K562 (cell line): ENCODE data around the gene LRRC61. TPM values are rescaled to one million over a fixed set of nuclear protein-coding genes. Genes with fewer than 3 reads are reported as not detected.

Experiments used
- ATAC-seq: fragments of 200-7000 bp; cut with Tn5 transposase; 3 replicates; pipeline ENCODE4 v1.9.1; 2020; ENCODE audit warnings: moderate library complexity
- BruUV-seq: library from RNA; stranded (reverse); fragments of 400-500 nt; replicated peaks from 2 replicates; lab custom pipeline; 2021; lab: Mats Ljungman, UMichigan
- CTCF ChIA-PET: fragments of 300-600 bp; formaldehyde crosslinking; extraction: SDS; loops from one replicate; lab custom pipeline; 2021; ENCODE audit warnings: low intra/inter-chr PET ratio; lab: Yijun Ruan, JAX
- POLR2A ChIA-PET: fragments of 300-600, 350-650 bp; sonication (Branson Sonifier 250); formaldehyde crosslinking; extraction: SDS; loops from one replicate; lab custom pipeline; 2021; ENCODE audit warnings: antibody characterized with exemption, inconsistent platforms; lab: Yijun Ruan, JAX
- DNase-seq, 4 experiments: peaks; one replicate each; pipeline versions ENCODE4 v3.0.0 to v3.0.0-alpha.2; 2011 to 2018; ENCODE audit warnings: low spot score in 3 of 4, mixed read lengths in 3 of 4; ENCODE audit errors: extremely low read depth in 1 of 4
- FAIRE-seq: peaks from 2 replicates; lab custom pipeline; 2011; peaks lifted over from hg19 to GRCh38; lab: Jason Lieb, UNC
- H2AFZ ChIP-seq: 2 replicates; pipeline ENCODE4 v1.6.0; 2011; ENCODE audit warnings: low read depth, low read length, control low read depth, inconsistent platforms
- H3K27ac ChIP-seq: fragments of 200-600 bp; 3 replicates; pipeline ENCODE4 v1.8.0; 2011; ENCODE audit warnings: low read depth, mild to moderate bottlenecking, control low read depth, inconsistent platforms, low read length, moderate library complexity, mixed read lengths; ENCODE audit errors: extremely low read depth
- H3K27me3 ChIP-seq, 2 experiments: fragments of 300-600 bp in 1 of 2; 2 replicates in 1 of 2; 3 replicates in 1 of 2; pipeline versions ENCODE4 v1.6.0 to v1.8.0; 2011; ENCODE audit warnings: inconsistent platforms in 2 of 2, low read length in 2 of 2, mild to moderate bottlenecking in 1 of 2, mixed read lengths in 1 of 2, moderate library complexity in 1 of 2; ENCODE audit not compliant: control insufficient read depth in 2 of 2, insufficient read depth in 2 of 2
- H3K36me3 ChIP-seq: fragments of 300-600 bp; 3 replicates; pipeline ENCODE4 v1.8.0; 2011; ENCODE audit warnings: mild to moderate bottlenecking, low read length, inconsistent platforms; ENCODE audit not compliant: control insufficient read depth, insufficient read depth
- H3K4me1 ChIP-seq, 2 experiments: fragments of 200-600 bp in 1 of 2; replicated peaks in 1 of 2; 2 replicates in 1 of 2; 3 replicates in 1 of 2; pipeline versions ENCODE4 v1.5.1 to v1.8.0; 2011; ENCODE audit warnings: inconsistent platforms in 2 of 2, low read length in 2 of 2, mild to moderate bottlenecking in 1 of 2, mixed read lengths in 1 of 2, moderate library complexity in 1 of 2; ENCODE audit not compliant: control insufficient read depth in 2 of 2, insufficient read depth in 2 of 2
- H3K4me2 ChIP-seq: 2 replicates; pipeline ENCODE4 v1.6.1; 2011; ENCODE audit warnings: low read length, control low read depth, inconsistent platforms, mixed read lengths; ENCODE audit not compliant: insufficient read depth
- H3K4me3 ChIP-seq: fragments of 200-600 bp; sonication (generic), shearing (Covaris generic); 2 replicates; pipeline ENCODE4 v1.5.1; 2016; ENCODE audit warnings: control low read depth, inconsistent platforms
- H3K79me2 ChIP-seq: fragments of 200-600 bp; 3 replicates; pipeline ENCODE4 v1.8.0; 2011; ENCODE audit warnings: low read length, inconsistent platforms; ENCODE audit not compliant: control insufficient read depth, insufficient read depth
- H3K9ac ChIP-seq, 2 experiments: 2 replicates each; pipeline versions ENCODE4 v1.6.0 to v1.6.1; 2011; ENCODE audit warnings: low read depth in 2 of 2, low read length in 2 of 2, control low read depth in 1 of 2, inconsistent platforms in 1 of 2, mild to moderate bottlenecking in 1 of 2, mixed read lengths in 1 of 2; ENCODE audit not compliant: insufficient read depth in 1 of 2
- H3K9me1 ChIP-seq: one replicate; pipeline ENCODE4 v1.6.0; 2011; ENCODE audit warnings: inconsistent platforms, mild to moderate bottlenecking, low read length, moderate library complexity; ENCODE audit not compliant: control insufficient read depth, insufficient read depth
- H3K9me3 ChIP-seq: replicated peaks from 2 replicates; pipeline ENCODE4 v1.5.1; 2011; ENCODE audit warnings: low read depth, low read length, inconsistent platforms; ENCODE audit not compliant: control insufficient read depth, insufficient read depth
- H4K20me1 ChIP-seq: replicated peaks from 2 replicates; pipeline ENCODE4 v1.6.1; 2011; ENCODE audit warnings: low read length, inconsistent platforms, mixed read lengths; ENCODE audit not compliant: control insufficient read depth, insufficient read depth
- CLOCK ChIP-seq: fragments of 250-450 bp; sonication (Bioruptor Pico); IDR thresholded peaks from 2 replicates; pipeline ENCODE4 v1.4.0; 2020; ENCODE audit warnings: mild to moderate bottlenecking, moderate library complexity, borderline replicate concordance
- IFI16 ChIP-seq: fragments of 250-450 bp; sonication (Bioruptor Pico); IDR thresholded peaks from 2 replicates; pipeline ENCODE4 v2.1.2; 2022; ENCODE audit warnings: mild to moderate bottlenecking, inconsistent platforms
- KDM5B ChIP-seq: fragments of 200-600 bp; sonication (generic); IDR thresholded peaks from 2 replicates; pipeline ENCODE4 v1.6.1; 2012; ENCODE audit warnings: low read depth, mild to moderate bottlenecking, moderate library complexity, low read length, control low read depth, inconsistent platforms; ENCODE audit not compliant: insufficient replicate concordance
- WGBS: fragments of 100-300 bp; shearing (Covaris generic); methylation state at CpG from one replicate; pipeline ENCODE4 v1.1.6; 2016; ENCODE audit warnings: low coverage, mixed read lengths; ENCODE audit not compliant: insufficient coverage; ENCODE audit errors: missing lambda C conversion rate; 5-methylcytosine and 5-hydroxymethylcytosine counted together
- in situ Hi-C: fragments of 300-500 bp; cut with MboI; formaldehyde crosslinking; loops from 4 replicates; pipeline ENCODE4 v1.15.0; 2018; ENCODE audit warnings: inconsistent platforms, mixed read lengths
- intact Hi-C: fragments of 100-400 bp; cut with micrococcal nuclease; formaldehyde crosslinking; loops from 2 replicates; pipeline ENCODE4 v1.14.2; 2022
- polyA plus RNA-seq, 8 experiments: library from polyadenylated mRNA; depleted of rRNA in 4 of 8; stranded (reverse) in 5 of 8; unstranded in 3 of 8; fragments of >200 nt; fragmentation: Nextera tagmentation in 2 of 8; fragmentation: Illumina TruSeq in 1 of 8; extraction: Ambion mirVana in 2 of 8; extraction: Trizol in 1 of 8; gene quantifications; 2 replicates each; pipeline versions ENCODE4 v1.2.1 to v1.2.3, GENCODE V29; 2011 to 2014; ENCODE audit warnings: inconsistent platforms in 1 of 8, missing spikeins in 1 of 8
- total RNA-seq, 7 experiments: library from RNA; depleted of rRNA in 6 of 7; stranded (reverse); fragments of >200 nt in 6 of 7; fragmentation: Illumina TruSeq in 2 of 7; extraction: Trizol in 2 of 7; gene quantifications; 2 replicates each; pipeline versions ENCODE4 v1.2.1 to v1.2.3, GENCODE V29; 2011 to 2021; ENCODE audit warnings: low replicate concordance in 1 of 7
- TF ChIP-seq, protein P1 (sequence below): fragments of 250-450 bp; sonication (Bioruptor Pico); IDR thresholded peaks from 2 replicates; pipeline ENCODE4 v1.5.0; 2021

LRRC61 gene
- total and polyA plus RNA-seq, 9 of the 15 experiments (the other 6 are each of a cell fraction or from before 2014, with no cell fraction given) = 1.3 to 55.2 (median 35.2) TPM

DNA sequence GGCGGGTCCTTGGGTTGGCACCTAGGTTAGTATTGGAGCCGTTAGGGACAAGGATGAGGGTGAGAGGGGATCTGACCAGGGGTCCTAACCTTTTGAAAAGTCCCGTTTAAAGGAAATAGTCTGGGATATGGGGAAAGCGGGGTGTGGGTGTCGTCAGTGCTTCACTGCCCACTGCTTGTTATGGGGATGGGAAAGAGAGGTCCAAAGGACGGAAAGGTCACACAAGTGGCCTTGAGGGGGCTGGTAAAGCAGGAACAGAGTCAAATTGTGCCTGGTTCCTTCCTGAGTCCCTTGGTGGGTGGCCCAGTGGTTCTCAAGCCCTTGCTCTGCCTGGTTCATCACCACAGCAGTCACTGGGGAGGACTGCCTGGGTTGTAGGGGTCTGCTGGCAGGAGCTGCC lies 53.4 kb downstream of the LRRC61 start:
- FAIRE-seq (no peak), DNase-seq (no peak), ATAC-seq (no peak)
- no TSS peak for BruUV-seq
- H3K9me1 ChIP-seq = peaks cover 5% of the 10 kb centered on the region
- peaks cover 40% of the 10 kb centered on the region; the same call in 2 of the 3 replicates for H3K36me3 ChIP-seq
- no peak for TF ChIP-seq IFI16 (CRISPR knock-in tag)
- TF ChIP-seq CLOCK = no peak
- TF ChIP-seq, protein P1, sequence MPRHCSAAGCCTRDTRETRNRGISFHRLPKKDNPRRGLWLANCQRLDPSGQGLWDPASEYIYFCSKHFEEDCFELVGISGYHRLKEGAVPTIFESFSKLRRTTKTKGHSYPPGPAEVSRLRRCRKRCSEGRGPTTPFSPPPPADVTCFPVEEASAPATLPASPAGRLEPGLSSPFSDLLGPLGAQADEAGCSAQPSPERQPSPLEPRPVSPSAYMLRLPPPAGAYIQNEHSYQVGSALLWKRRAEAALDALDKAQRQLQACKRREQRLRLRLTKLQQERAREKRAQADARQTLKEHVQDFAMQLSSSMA (CRISPR knock-in tag) = 0 out of 2 replicates have a peak, but pooled peaks have one; percentile 12
- TF ChIP-seq KDM5B = peak; percentile 27
- no peak overlapping the region for H3K4me3 ChIP-seq
- in situ Hi-C loops = no loop called here
- H4K20me1 ChIP-seq = peaks cover 8% of the 10 kb centered on the region
- intact Hi-C loops = no loop called here
- H3K79me2 ChIP-seq = peaks cover 57% of the 10 kb centered on the region
- H3K9me3 ChIP-seq = no peaks in the 10 kb centered on the region
- POLR2A ChIA-PET = interaction anchor here (0.7 to 2.1 kb wide), 2 partner anchors 7 to 31 kb away, joined by 3 to 30 read pairs; partner anchors contain the start of gene REPIN1
- no peaks in the 10 kb centered on the region for H3K27me3 ChIP-seq
- WGBS = 74% methylated on average over 6 of the region's 6 CpGs
- H2AFZ ChIP-seq = no peak overlapping the region
- H3K27ac ChIP-seq = no peak overlapping the region
- H3K9ac ChIP-seq = peak overlapping the region in 1 of 2 experiments; percentile 10; a peak in 1 of 4 replicates
- H3K4me2 ChIP-seq = no peak overlapping the region
- peaks cover 44 to 57% of the 10 kb centered on the region in 2 experiments for H3K4me1 ChIP-seq
- CTCF ChIA-PET = no interaction called here
